ENCODE measurements around the gene PRKAG2.
A peak's percentile ranks its signal among the peaks of the same experiment; 100 is the strongest.
"Not testable (repeated sequence)": the region's sequence is repeated elsewhere in the genome, so short reads cannot be mapped to it uniquely, and the experiment has no call there.

PRKAG2 gene

DNA sequence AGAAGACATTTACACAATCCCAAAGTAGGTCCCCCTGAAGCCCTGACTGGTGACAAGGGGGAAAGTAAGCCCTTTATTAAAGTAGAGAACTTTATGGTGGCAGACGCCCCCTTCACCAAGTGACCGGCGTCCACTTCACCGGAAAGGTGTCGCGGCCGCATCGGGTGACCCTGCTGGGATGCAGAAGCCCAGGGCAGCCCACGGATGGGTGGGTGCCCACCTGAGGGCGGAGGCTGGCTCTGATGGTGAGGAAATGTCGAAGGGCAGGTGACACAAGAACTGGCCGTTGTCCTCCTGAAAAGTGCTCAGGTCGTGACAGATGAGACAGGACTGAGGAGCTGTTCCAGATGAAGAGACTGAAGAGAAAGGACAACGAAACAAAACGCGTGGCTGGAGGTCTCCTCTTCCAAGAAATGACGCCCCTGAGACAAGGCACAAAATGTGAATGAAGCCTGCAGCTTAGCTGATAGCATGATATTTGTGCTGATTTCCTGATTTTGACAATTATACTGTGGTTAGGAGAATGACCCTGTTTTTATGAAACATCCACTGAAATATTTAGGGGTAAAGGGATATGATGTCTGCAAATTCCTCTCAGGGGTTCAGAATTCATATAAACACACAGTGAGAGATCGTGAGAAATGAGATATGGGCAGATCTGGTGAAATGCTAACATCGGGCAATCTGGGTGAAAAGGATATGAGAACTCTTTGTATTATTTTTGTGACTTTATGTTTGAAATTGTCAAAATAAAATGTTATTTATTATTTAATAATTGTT, 123.9 kb downstream of the PRKAG2 start:
- no peaks in the 10 kb centered on the region for H3K36me3 ChIP-seq
- H3K4me1 ChIP-seq = peaks cover 29 to 37% (median 34%) of the 10 kb centered on the region in 10 experiments
- no peaks in the 10 kb centered on the region for H3K27me3 ChIP-seq
- H3K4me3 ChIP-seq = no peak overlapping the region
- H3K27ac ChIP-seq = peak overlapping the region in 1 of 11 experiments; percentile 82; a peak in 2 of 22 replicates
- no peak overlapping the region for H3K4me2 ChIP-seq
- TF ChIP-seq Cebpa-rat (IDR thresholded peaks at IDR 0.05) = no peak
- no peak overlapping the region for H3K9ac ChIP-seq
- H4K20me1 ChIP-seq = no peaks in the 10 kb centered on the region; a peak in 2 of 22 replicates
- H3K9me3 ChIP-seq (replicated peaks in 1 of 11) = no peaks in the 10 kb centered on the region; a peak in 1 of 22 replicates

- Histone ChIP-seq H3K4me1 (peaks cover 29 to 36% (median 34%) of the 10 kb centered on the region in 10 experiments), H3K27ac (no peak overlapping the region), H3K9me3 (replicated peaks in 1 of 11) (no peaks in the 10 kb centered on the region; a peak in 1 of 22 replicates), H3K27me3 (no peaks in the 10 kb centered on the region), H3K4me2 (no peak overlapping the region), H3K9ac (no peak overlapping the region), H3K4me3 (no peak overlapping the region), H4K20me1 (no peaks in the 10 kb centered on the region; a peak in 2 of 22 replicates), H3K36me3 (no peaks in the 10 kb centered on the region)
- no peak for TF ChIP-seq Cebpa-rat (IDR thresholded peaks at IDR 0.05)
Observed at GRCh38 chr7:151752037-151752436, 124.9 kb downstream of the PRKAG2 start.

DNA sequence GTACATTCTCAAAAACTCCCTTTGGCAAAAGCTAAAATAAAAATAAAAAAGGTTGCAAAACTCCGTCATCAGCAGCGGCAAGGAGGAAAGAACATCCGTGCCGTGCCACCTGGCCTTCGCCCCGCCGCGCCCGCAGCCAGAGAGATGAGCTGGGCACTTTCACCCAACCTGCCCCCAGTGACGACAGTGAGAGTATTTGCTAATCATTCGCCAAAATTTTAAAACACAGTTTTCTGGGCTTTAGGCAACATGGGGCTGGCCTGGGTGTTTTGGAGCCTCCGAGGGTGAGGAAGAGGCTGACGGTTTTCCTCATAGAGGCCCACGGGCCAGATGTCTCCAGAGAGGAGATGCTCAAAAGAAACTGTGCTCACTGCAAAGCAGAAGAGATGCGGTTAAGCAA, 128.2 kb downstream of the PRKAG2 start:
- Histone ChIP-seq H3K4me3 (no peak overlapping the region), H3K9ac (no peak overlapping the region), H3K36me3 (no peaks in the 10 kb centered on the region), H3K4me2 (no peak overlapping the region), H4K20me1 (no peaks in the 10 kb centered on the region; a peak in 2 of 22 replicates), H3K27me3 (no peaks in the 10 kb centered on the region), H3K9me3 (replicated peaks in 1 of 11) (no peaks in the 10 kb centered on the region; a peak in 1 of 22 replicates), H3K4me1 (peaks cover 9 to 18% (median 13%) of the 10 kb centered on the region in 10 experiments), H3K27ac (no peak overlapping the region)
- TF ChIP-seq Cebpa-rat (IDR thresholded peaks at IDR 0.05) = no peak

DNA sequence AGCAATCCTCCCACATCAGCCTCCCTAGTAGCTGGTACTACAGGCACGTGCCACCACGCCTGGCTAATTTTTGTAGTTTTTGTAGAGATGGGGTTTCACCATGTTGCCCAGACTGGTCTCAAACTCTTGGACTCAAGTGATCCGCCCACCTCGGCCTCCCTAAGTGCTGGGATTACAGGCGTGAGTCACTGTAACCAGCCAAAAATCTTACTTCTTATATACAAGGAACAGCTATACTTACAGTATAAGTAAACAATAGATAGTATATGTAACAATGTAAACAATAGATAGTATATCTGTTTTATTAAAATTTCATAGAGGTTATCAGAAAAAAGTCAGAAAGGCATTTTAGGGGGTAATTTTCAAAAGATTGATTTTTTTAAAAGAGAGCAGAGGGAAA, 128.9 kb downstream of the PRKAG2 start:
- H3K27ac ChIP-seq, H3K4me2 ChIP-seq, H3K27me3 ChIP-seq: not testable (repeated sequence)

DNA sequence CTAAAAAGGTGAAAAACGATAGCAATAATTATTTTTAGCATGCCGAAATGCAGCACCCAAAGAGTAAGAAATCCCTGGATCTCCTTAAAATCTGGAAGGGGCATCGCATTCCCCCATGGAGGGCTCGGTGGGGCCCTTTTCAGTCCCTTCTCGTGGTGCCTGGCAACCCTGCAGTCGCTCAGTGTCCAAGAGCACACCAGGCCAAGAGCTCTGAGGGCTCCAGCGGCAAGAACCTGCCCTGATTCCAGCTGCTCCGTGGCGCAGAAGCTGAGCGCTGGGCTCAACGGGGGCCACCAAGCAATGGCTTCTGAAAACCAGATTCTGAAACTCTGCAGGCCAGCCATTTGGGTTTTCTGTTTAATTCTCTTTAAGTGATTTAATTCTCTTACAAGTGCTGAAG, 131.2 kb downstream of the PRKAG2 start:
- Histone ChIP-seq H3K4me2 (no peak overlapping the region), H3K4me3 (no peak overlapping the region), H4K20me1 (no peaks in the 10 kb centered on the region; a peak in 1 of 22 replicates), H3K27me3 (no peaks in the 10 kb centered on the region), H3K27ac (no peak overlapping the region), H3K9me3 (replicated peaks in 1 of 11) (no peaks in the 10 kb centered on the region), H3K4me1 (peaks cover 24 to 39% (median 32%) of the 10 kb centered on the region in 10 experiments), H3K9ac (no peak overlapping the region), H3K36me3 (no peaks in the 10 kb centered on the region)
- no peak for TF ChIP-seq Cebpa-rat (IDR thresholded peaks at IDR 0.05)

More for the DNA sequence above, 128.9 kb downstream of the PRKAG2 start:
- H3K9ac ChIP-seq; H3K9me3 ChIP-seq (replicated peaks in 1 of 11); H4K20me1 ChIP-seq; H3K4me3 ChIP-seq; H3K36me3 ChIP-seq: not testable (repeated sequence)
- peaks cover 14 to 21% (median 18%) of the 10 kb centered on the region in 10 experiments for H3K4me1 ChIP-seq

GRCh38 chr7:151744656-151745638, 132.0 kb downstream of the PRKAG2 start:
- no peak overlapping the region for H3K27ac ChIP-seq
- H3K9me3 ChIP-seq (replicated peaks in 1 of 11) = peaks cover 0 to under 1% (median 0%) of the 10 kb centered on the region in 11 experiments; a peak in 1 of 22 replicates
- no peaks in the 10 kb centered on the region; a peak in 1 of 22 replicates for H4K20me1 ChIP-seq
- H3K4me2 ChIP-seq = peak overlapping the region in 8 of 11 experiments; percentile 80 to 93 (median 85); a peak in 8 of 22 replicates
- H3K36me3 ChIP-seq = no peaks in the 10 kb centered on the region
- no peaks in the 10 kb centered on the region for H3K27me3 ChIP-seq
- TF ChIP-seq Cebpa-rat (IDR thresholded peaks at IDR 0.05) = no peak
- H3K4me1 ChIP-seq = peaks cover 32 to 46% (median 39%) of the 10 kb centered on the region in 10 experiments
- no peak overlapping the region for H3K4me3 ChIP-seq
- H3K9ac ChIP-seq = no peak overlapping the region

DNA sequence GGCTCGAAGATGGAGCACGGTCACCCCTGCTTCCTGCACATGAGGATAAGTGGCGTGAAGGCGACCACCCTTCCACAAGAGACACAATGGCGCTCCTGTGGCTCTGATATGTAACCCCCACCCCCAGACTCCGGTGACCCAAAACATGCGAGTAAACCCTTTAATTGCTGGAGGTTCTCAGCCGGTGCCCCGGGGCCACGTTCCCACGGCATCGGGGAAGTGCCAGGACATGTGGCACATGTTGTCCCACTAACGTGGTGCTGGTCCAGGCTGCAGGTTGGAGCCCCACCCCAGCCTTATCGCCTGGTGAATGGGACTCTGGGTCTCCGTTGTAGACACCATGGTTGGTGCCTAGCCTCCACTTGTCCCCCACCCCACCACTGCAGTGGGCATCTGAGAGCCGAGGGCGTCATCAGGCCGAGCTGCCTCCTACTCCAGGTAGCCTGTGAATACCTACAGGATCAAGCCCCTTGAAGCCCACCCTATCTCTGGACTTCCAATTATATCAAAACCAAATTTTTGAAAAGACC, 132.8 kb downstream of the PRKAG2 start:
- H3K27ac ChIP-seq = peak overlapping the region in 2 of 11 experiments; percentile 24 to 29; a peak in 2 of 22 replicates
- peaks cover 37 to 52% (median 43%) of the 10 kb centered on the region in 10 experiments for H3K4me1 ChIP-seq
- H3K4me3 ChIP-seq = no peak overlapping the region
- H3K4me2 ChIP-seq = peak overlapping the region; percentile 80 to 93 (median 84)
- H4K20me1 ChIP-seq = no peaks in the 10 kb centered on the region; a peak in 1 of 22 replicates
- peaks cover 0 to under 1% (median 0%) of the 10 kb centered on the region in 11 experiments; a peak in 1 of 22 replicates for H3K36me3 ChIP-seq
- H3K9me3 ChIP-seq (replicated peaks in 1 of 11) = peaks cover 0 to 9% (median 5%) of the 10 kb centered on the region in 11 experiments; a peak in 17 of 22 replicates
- TF ChIP-seq Cebpa-rat (IDR thresholded peaks at IDR 0.05) = no peak
- no peaks in the 10 kb centered on the region for H3K27me3 ChIP-seq
- peak overlapping the region in 2 of 11 experiments; percentile 38 to 50; a peak in 2 of 22 replicates for H3K9ac ChIP-seq

DNA sequence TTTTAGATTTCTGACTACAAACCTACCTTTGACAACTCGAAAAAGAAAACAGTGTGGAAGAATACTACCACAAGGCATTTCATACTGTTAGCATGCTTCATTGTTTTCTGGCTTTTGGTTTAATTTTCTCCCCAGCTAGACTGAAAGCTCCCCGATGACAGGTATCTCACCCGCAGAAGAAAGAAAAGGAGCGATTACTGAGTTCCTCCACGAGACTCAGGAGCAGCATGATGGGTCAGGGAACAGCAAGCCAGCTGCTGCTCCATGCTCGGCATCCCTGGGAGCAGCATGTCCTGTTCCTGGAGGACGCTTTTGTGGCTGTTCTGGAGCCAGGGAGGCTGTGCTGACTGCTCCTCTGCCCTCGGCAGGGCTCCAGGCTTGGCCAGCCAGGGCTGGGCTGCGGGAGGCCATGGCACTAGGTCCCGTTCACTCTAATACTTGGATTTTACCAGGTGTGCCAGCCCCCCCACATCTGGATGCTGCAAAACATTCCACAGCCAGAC, 133.4 kb downstream of the PRKAG2 start:
- Histone ChIP-seq H3K27ac (peak overlapping the region in 6 of 11 experiments; percentile 15 to 37 (median 22); a peak in 5 of 22 replicates), H4K20me1 (no peaks in the 10 kb centered on the region; a peak in 1 of 22 replicates), H3K4me2 (peak overlapping the region; percentile 80 to 93 (median 84)), H3K4me1 (peaks cover 37 to 52% (median 43%) of the 10 kb centered on the region in 10 experiments), H3K9me3 (replicated peaks in 1 of 11) (peaks cover 0 to 15% (median 11%) of the 10 kb centered on the region in 11 experiments; a peak in 18 of 22 replicates), H3K27me3 (no peaks in the 10 kb centered on the region), H3K36me3 (peaks cover 0 to 5% (median 0%) of the 10 kb centered on the region in 11 experiments; a peak in 1 of 22 replicates), H3K4me3 (peak overlapping the region in 2 of 10 experiments; percentile 16 to 21; a peak in 2 of 20 replicates), H3K9ac (peak overlapping the region in 9 of 11 experiments; percentile 16 to 63 (median 38); a peak in 14 of 22 replicates)
- TF ChIP-seq Cebpa-rat (IDR thresholded peaks at IDR 0.05) = no peak

Measured in BLaER1 treated with 17β-estradiol and CSF1 and Interleukin-3, amounts not matched to agents 10 nM and 100 nM (cell line).